HEK293 (cell line): Measurements from ENCODE around the gene TSC22D2.

Source experiments
- CTCF ChIA-PET: fragments of 350-600 bp; formaldehyde crosslinking; extraction: SDS; loops from one replicate; lab custom pipeline; 2021; ENCODE audit warnings: antibody characterized with exemption; lab: Yijun Ruan, JAX
- POLR2A ChIA-PET: fragments of 300-600 bp; formaldehyde crosslinking; extraction: SDS; loops from one replicate; lab custom pipeline; 2020; ENCODE audit warnings: antibody characterized with exemption, inconsistent platforms; lab: Yijun Ruan, JAX
- H3K27ac ChIP-seq: fragments of 200-500 bp; sonication (Bioruptor generic); 2 replicates; pipeline ENCODE4 v1.5.1; 2014; ENCODE audit warnings: low read depth, low read length, control low read depth, inconsistent platforms; ENCODE audit errors: extremely low read depth
- H3K36me3 ChIP-seq, 2 experiments: fragments of 200-500 bp in 1 of 2; sonication (Bioruptor generic) in 1 of 2; 1 replicate in 1 of 2; 2 replicates in 1 of 2; pipeline ENCODE4 v1.5.1; 2014 to 2017; ENCODE audit warnings: inconsistent platforms in 2 of 2, low read length in 2 of 2; ENCODE audit not compliant: control insufficient read depth in 2 of 2, insufficient read depth in 1 of 2
- H3K4me1 ChIP-seq: fragments of 200-500 bp; sonication (Bioruptor generic); 2 replicates; pipeline ENCODE4 v1.5.1; 2014; ENCODE audit warnings: mild to moderate bottlenecking, low read length, inconsistent platforms; ENCODE audit not compliant: control insufficient read depth, insufficient read depth
- H3K4me3 ChIP-seq: 2 replicates; pipeline ENCODE4 v1.5.1; 2011; ENCODE audit warnings: low read depth, mild to moderate bottlenecking, control low read depth, low read length, moderate library complexity
- H3K9me3 ChIP-seq: fragments of 200-500 bp; sonication (Bioruptor generic); 2 replicates; pipeline ENCODE4 v1.5.1; 2014; ENCODE audit warnings: low read depth, low read length, inconsistent platforms; ENCODE audit not compliant: control insufficient read depth, insufficient read depth
- HOXC10 ChIP-seq: sonication (generic); formaldehyde crosslinking; IDR thresholded peaks from 2 replicates; pipeline ENCODE4 v1.8.1; 2023; ENCODE audit warnings: mild to moderate bottlenecking, missing genetic modification reagents
- MEIS1 ChIP-seq: sonication (generic); formaldehyde crosslinking; IDR thresholded peaks from 2 replicates; pipeline ENCODE4 v1.8.1; 2022; ENCODE audit warnings: missing genetic modification reagents, mild to moderate bottlenecking, borderline replicate concordance
- MYNN ChIP-seq: fragments of 450-650 bp; formaldehyde crosslinking; IDR thresholded peaks from 2 replicates; pipeline ENCODE4 v1.5.1; 2016; ENCODE audit warnings: missing biosample characterization, missing genetic modification characterization, borderline replicate concordance
- SP2 ChIP-seq: fragments of 450-650 bp; formaldehyde crosslinking; IDR thresholded peaks from 2 replicates; pipeline ENCODE4 v1.5.1; 2016; ENCODE audit warnings: missing biosample characterization, missing genetic modification characterization
- ZBTB7A ChIP-seq: fragments of 450-650 bp; formaldehyde crosslinking; IDR thresholded peaks from 2 replicates; pipeline ENCODE4 v1.5.1; 2016; ENCODE audit warnings: low read depth, missing biosample characterization, missing genetic modification characterization
- ZFP41 ChIP-seq: fragments of 450-650 bp; formaldehyde crosslinking; IDR thresholded peaks from 2 replicates; pipeline ENCODE4 v1.5.1; 2016; ENCODE audit warnings: missing biosample characterization, missing genetic modification characterization, borderline replicate concordance
- ZNF112 ChIP-seq: fragments of 450-650 bp; formaldehyde crosslinking; IDR thresholded peaks from 2 replicates; pipeline ENCODE4 v1.5.0; 2017; ENCODE audit warnings: missing biosample characterization, missing genetic modification characterization
- ZNF132 ChIP-seq: fragments of 450-650 bp; formaldehyde crosslinking; IDR thresholded peaks from 2 replicates; pipeline ENCODE4 v1.5.1; 2017; ENCODE audit warnings: missing biosample characterization, missing genetic modification characterization, borderline replicate concordance
- ZNF138 ChIP-seq: fragments of 450-650 bp; formaldehyde crosslinking; IDR thresholded peaks from 2 replicates; pipeline ENCODE4 v1.5.1; 2016; ENCODE audit warnings: missing biosample characterization, missing genetic modification characterization, borderline replicate concordance
- ZNF169 ChIP-seq: fragments of 450-650 bp; formaldehyde crosslinking; IDR thresholded peaks from 2 replicates; pipeline ENCODE4 v1.5.1; 2016; ENCODE audit warnings: missing biosample characterization, missing genetic modification characterization
- ZNF175 ChIP-seq: fragments of 450-650 bp; formaldehyde crosslinking; IDR thresholded peaks from 2 replicates; pipeline ENCODE4 v1.5.1; 2016; ENCODE audit warnings: missing biosample characterization, missing genetic modification characterization
- ZNF202 ChIP-seq: fragments of 450-650 bp; formaldehyde crosslinking; IDR thresholded peaks from 2 replicates; pipeline ENCODE4 v1.5.1; 2016; ENCODE audit warnings: missing biosample characterization, missing genetic modification characterization, borderline replicate concordance
- ZNF248 ChIP-seq: fragments of 450-650 bp; formaldehyde crosslinking; IDR thresholded peaks from 2 replicates; pipeline ENCODE4 v1.5.1; 2017; ENCODE audit warnings: missing biosample characterization, missing genetic modification characterization
- ZNF266 ChIP-seq: fragments of 450-650 bp; formaldehyde crosslinking; IDR thresholded peaks from 2 replicates; pipeline ENCODE4 v1.5.1; 2016; ENCODE audit warnings: missing biosample characterization, missing genetic modification characterization, low read depth
- ZNF311 ChIP-seq: fragments of 450-650 bp; formaldehyde crosslinking; IDR thresholded peaks from 2 replicates; pipeline ENCODE4 v1.5.1; 2017; ENCODE audit warnings: missing biosample characterization, missing genetic modification characterization, borderline replicate concordance
- ZNF423 ChIP-seq: fragments of 450-650 bp; formaldehyde crosslinking; IDR thresholded peaks from 2 replicates; pipeline ENCODE4 v1.5.1; 2016; ENCODE audit warnings: missing biosample characterization, missing genetic modification characterization
- ZNF501 ChIP-seq: fragments of 450-650 bp; formaldehyde crosslinking; IDR thresholded peaks from 2 replicates; pipeline ENCODE4 v1.5.1; 2016; ENCODE audit warnings: missing biosample characterization, missing genetic modification characterization
- ZNF529 ChIP-seq: fragments of 450-650 bp; formaldehyde crosslinking; IDR thresholded peaks from 2 replicates; pipeline ENCODE4 v1.5.1; 2017; ENCODE audit warnings: missing genetic modification characterization, missing biosample characterization; ENCODE audit not compliant: insufficient replicate concordance
- ZNF530 ChIP-seq: fragments of 450-650 bp; formaldehyde crosslinking; IDR thresholded peaks from 2 replicates; pipeline ENCODE4 v1.5.1; 2016; ENCODE audit warnings: low read depth, missing biosample characterization, missing genetic modification characterization
- ZNF548 ChIP-seq: fragments of 450-650 bp; formaldehyde crosslinking; IDR thresholded peaks from 2 replicates; pipeline ENCODE4 v1.5.1; 2016; ENCODE audit warnings: missing biosample characterization, missing genetic modification characterization
- ZNF585B ChIP-seq: fragments of 450-650 bp; formaldehyde crosslinking; IDR thresholded peaks from 2 replicates; pipeline ENCODE4 v1.5.1; 2016; ENCODE audit warnings: missing biosample characterization, missing genetic modification characterization
- ZNF623 ChIP-seq: fragments of 450-650 bp; formaldehyde crosslinking; IDR thresholded peaks from 2 replicates; pipeline ENCODE4 v1.5.1; 2016; ENCODE audit warnings: missing biosample characterization, missing genetic modification characterization
- ZNF624 ChIP-seq: fragments of 450-650 bp; formaldehyde crosslinking; IDR thresholded peaks from 2 replicates; pipeline ENCODE4 v1.5.1; 2017; ENCODE audit warnings: missing biosample characterization, missing genetic modification characterization
- ZNF701 ChIP-seq: fragments of 450-650 bp; formaldehyde crosslinking; IDR thresholded peaks from 2 replicates; pipeline ENCODE4 v1.5.1; 2016; ENCODE audit warnings: missing biosample characterization, missing genetic modification characterization
- ZNF830 ChIP-seq: fragments of 450-650 bp; IDR thresholded peaks from 2 replicates; pipeline ENCODE4 v1.5.0; 2018; ENCODE audit warnings: missing biosample characterization, missing genetic modification characterization, low read depth, mild to moderate bottlenecking, moderate library complexity
- ZSCAN30 ChIP-seq: fragments of 450-650 bp; IDR thresholded peaks from 2 replicates; pipeline ENCODE4 v1.5.1; 2018; ENCODE audit warnings: missing biosample characterization, mild to moderate bottlenecking, missing genetic modification characterization, moderate library complexity
- TF ChIP-seq, protein P1 (sequence below): fragments of 450-650 bp; formaldehyde crosslinking; IDR thresholded peaks from 2 replicates; pipeline ENCODE4 v1.5.1; 2017; ENCODE audit warnings: missing biosample characterization, missing genetic modification characterization
- TF ChIP-seq, protein P2 (sequence below): fragments of 450-650 bp; IDR thresholded peaks from 2 replicates; pipeline ENCODE4 v1.5.1; 2018; ENCODE audit warnings: missing biosample characterization, missing genetic modification characterization
- TF ChIP-seq, protein P3 (sequence below): fragments of 450-650 bp; formaldehyde crosslinking; IDR thresholded peaks from 2 replicates; pipeline ENCODE4 v1.5.1; 2016; ENCODE audit warnings: missing biosample characterization, missing genetic modification characterization

TSC22D2 gene

DNA sequence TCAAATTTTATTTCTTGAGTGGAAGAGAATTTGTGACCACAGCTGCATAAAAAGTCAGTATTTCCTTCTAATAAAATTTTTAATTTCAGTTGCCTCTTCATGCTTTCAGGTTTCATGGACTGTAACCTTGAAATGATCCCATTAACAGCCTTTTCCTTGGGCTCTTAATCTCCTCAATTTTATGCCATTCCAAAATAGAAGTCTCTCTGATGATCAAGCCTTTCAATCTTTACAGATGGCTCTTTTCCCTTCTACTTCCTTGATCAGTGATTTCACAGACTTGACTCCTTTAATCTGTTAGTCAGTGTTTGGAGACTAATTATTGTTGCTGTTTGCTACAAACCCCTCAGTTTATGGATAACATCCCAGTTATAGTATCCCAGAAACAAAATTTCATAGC is 11.9 kb downstream of the TSC22D2 start:
- CTCF ChIA-PET: interaction anchor here (1.2 to 1.7 kb wide), 3 partner anchors 10 to 452 kb away, joined by 3 read pairs; no protein-coding TSS in a partner anchor
- Histone ChIP-seq H3K9me3 (no peaks in the 10 kb centered on the region), H3K27ac (no peak overlapping the region), H3K4me3 (no peak overlapping the region), H3K4me1 (no peaks in the 10 kb centered on the region), H3K36me3 (peaks cover 0 to 8% of the 10 kb centered on the region in 2 experiments; a peak in 1 of 3 replicates)
- TF ChIP-seq ZNF266 (tag by site-specific recombination) (no peak), ZFP41 (tag by site-specific recombination) (no peak), MYNN (tag by site-specific recombination) (peak; percentile 79)
- TF ChIP-seq, protein P1, sequence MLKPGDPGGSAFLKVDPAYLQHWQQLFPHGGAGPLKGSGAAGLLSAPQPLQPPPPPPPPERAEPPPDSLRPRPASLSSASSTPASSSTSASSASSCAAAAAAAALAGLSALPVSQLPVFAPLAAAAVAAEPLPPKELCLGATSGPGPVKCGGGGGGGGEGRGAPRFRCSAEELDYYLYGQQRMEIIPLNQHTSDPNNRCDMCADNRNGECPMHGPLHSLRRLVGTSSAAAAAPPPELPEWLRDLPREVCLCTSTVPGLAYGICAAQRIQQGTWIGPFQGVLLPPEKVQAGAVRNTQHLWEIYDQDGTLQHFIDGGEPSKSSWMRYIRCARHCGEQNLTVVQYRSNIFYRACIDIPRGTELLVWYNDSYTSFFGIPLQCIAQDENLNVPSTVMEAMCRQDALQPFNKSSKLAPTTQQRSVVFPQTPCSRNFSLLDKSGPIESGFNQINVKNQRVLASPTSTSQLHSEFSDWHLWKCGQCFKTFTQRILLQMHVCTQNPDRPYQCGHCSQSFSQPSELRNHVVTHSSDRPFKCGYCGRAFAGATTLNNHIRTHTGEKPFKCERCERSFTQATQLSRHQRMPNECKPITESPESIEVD: peak; percentile 54; the same call in 1 of the 2 replicates
- POLR2A ChIA-PET: no interaction called here

DNA sequence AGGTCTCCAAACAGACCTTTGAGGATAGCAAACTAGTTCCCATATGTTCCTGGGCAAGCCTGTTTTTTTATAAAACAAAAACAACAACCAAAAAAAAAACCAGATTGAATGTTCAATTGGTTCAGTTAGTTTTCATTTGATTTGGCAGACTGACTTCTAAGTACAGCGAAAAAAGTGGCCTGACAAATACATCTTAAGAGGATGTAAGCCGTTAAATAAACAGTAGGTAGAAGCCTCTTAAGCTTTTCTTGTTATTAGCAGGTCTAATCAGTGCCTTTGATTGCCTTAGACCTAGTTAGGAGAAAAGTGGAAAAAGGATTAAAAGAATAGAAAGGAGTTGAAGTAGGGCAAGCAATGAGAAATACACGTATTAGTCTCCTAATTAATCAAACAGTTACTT is 13.2 kb downstream of the TSC22D2 start:
- Histone ChIP-seq H3K27ac (no peak overlapping the region), H3K4me3 (no peak overlapping the region), H3K4me1 (no peaks in the 10 kb centered on the region), H3K36me3 (peaks cover 0 to 8% of the 10 kb centered on the region in 2 experiments; a peak in 1 of 3 replicates), H3K9me3 (no peaks in the 10 kb centered on the region)
- POLR2A ChIA-PET: no interaction called here
- CTCF ChIA-PET: interaction anchor here (1.0 to 1.2 kb wide), 2 partner anchors 12 to 453 kb away, joined by 3 read pairs; no protein-coding TSS in a partner anchor
- TF ChIP-seq ZNF624 (tag by site-specific recombination) (no peak), ZNF830 (no peak), HOXC10 (CRISPR knock-in tag) (no peak), ZNF423 (no peak), ZNF248 (no peak), MEIS1 (no peak), ZNF530 (tag by site-specific recombination) (no peak), ZNF132 (tag by site-specific recombination) (no peak), ZNF529 (tag by site-specific recombination) (no peak), ZNF311 (tag by site-specific recombination) (no peak)

DNA sequence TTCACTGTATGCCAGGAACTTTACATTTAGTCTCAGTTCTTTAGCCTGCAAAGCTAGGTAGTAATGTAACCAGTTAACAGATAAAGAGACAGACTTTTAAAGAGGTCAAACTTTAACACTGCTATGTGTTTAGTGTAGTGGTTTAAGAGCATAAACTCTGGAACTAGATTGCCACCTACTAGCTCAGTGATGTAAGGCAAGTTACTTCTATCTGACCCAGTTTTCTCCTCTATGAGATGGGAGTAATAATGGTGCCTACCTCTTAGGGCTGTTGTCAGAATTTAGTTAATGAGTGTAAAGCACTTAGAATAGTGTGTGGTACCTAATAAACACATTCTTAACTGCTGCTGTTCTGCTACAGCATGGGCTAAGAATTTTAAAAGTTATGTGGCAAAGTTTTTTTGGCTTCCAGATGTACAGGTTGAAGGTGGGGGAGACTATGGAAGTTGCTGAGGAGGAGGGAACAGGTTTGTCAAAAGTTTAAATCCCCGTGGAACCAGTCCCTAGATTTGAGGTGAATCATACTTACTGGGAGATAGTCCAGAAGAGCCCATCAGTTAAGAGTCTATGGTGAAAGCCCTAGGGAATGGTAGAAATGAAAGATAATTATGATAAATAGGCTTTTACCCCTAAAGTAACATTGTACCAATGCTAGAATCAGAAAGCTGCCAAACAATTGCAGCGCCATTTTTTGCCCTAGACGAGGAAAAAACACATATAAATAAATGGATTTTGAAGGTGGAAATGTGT is 13.9 kb downstream of the TSC22D2 start:
- no peak overlapping the region for H3K27ac ChIP-seq
- H3K4me3 ChIP-seq: no peak overlapping the region
- H3K9me3 ChIP-seq: no peaks in the 10 kb centered on the region
- ChIA-PET CTCF (interaction anchor here (1.0 kb wide), 1 partner anchor 11 kb away, joined by 3 read pairs; no protein-coding TSS in a partner anchor), POLR2A (no interaction called here)
- H3K36me3 ChIP-seq: peaks cover 0 to 8% of the 10 kb centered on the region in 2 experiments; a peak in 1 of 3 replicates
- H3K4me1 ChIP-seq: no peaks in the 10 kb centered on the region
- TF ChIP-seq ZBTB7A (tag by site-specific recombination) (no peak), ZNF202 (tag by site-specific recombination) (no peak), ZNF138 (no peak), ZSCAN30 (tag by site-specific recombination) (no peak), ZNF701 (tag by site-specific recombination) (no peak), ZNF585B (no peak), ZNF169 (tag by site-specific recombination) (no peak), ZNF501 (tag by site-specific recombination) (no peak), SP2 (tag by site-specific recombination) (no peak), ZNF175 (tag by site-specific recombination) (no peak), ZNF830 (no peak), ZNF548 (tag by site-specific recombination) (no peak), ZNF112 (tag by site-specific recombination) (no peak), ZNF623 (no peak)
- TF ChIP-seq, protein P2, sequence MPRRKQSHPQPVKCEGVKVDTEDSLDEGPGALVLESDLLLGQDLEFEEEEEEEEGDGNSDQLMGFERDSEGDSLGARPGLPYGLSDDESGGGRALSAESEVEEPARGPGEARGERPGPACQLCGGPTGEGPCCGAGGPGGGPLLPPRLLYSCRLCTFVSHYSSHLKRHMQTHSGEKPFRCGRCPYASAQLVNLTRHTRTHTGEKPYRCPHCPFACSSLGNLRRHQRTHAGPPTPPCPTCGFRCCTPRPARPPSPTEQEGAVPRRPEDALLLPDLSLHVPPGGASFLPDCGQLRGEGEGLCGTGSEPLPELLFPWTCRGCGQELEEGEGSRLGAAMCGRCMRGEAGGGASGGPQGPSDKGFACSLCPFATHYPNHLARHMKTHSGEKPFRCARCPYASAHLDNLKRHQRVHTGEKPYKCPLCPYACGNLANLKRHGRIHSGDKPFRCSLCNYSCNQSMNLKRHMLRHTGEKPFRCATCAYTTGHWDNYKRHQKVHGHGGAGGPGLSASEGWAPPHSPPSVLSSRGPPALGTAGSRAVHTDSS (tag by site-specific recombination): no peak
- TF ChIP-seq, protein P3, sequence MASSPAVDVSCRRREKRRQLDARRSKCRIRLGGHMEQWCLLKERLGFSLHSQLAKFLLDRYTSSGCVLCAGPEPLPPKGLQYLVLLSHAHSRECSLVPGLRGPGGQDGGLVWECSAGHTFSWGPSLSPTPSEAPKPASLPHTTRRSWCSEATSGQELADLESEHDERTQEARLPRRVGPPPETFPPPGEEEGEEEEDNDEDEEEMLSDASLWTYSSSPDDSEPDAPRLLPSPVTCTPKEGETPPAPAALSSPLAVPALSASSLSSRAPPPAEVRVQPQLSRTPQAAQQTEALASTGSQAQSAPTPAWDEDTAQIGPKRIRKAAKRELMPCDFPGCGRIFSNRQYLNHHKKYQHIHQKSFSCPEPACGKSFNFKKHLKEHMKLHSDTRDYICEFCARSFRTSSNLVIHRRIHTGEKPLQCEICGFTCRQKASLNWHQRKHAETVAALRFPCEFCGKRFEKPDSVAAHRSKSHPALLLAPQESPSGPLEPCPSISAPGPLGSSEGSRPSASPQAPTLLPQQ (tag by site-specific recombination): no peak
